Measurements from ENCODE around the gene CALHM5. TPM values are rescaled to one million over a fixed set of nuclear protein-coding genes. Genes with fewer than 3 reads are reported as not detected.

The CALHM5 gene
- total RNA-seq, 1 experiment from 2014 or later = 0.05 TPM

DNA sequence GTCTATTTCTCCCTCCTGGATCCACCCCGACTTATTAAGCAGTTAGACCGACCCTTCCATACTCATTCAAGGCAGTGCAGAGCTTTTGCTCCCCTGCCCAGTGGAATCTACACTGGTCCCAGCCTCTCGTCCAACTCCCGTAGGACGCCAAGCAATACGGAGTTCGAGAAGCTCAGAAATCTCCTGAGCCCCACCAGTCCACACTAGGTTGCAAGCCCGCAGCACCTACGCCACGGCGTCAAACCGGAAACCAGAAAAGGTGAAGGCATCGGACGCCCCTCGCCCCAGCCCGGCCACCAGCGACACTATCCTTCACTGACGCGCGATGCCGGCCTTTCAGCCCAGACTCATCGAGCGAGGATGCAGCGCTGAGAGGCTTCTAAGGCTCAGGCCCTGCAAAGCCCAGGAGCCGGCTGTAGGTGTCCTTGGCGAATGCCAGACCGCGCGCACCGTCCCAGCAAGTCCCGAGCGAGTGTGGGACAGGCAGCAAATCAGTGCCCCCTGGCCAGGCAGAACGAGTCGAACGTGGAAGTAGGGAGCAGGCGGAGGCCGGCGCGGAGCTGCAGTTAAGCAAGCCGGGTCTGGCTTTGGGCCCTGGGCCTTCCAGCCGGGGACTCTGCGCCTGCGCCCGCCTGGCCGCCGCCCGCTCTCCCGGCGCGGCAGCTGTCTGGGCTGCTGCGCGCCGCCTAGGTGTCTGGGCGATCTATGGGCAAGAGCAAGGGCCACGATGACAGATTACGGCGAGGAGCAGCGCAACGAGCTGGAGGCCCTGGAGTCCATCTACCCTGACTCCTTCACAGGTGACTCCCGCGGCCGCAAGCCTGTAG is 59.6 kb downstream of the CALHM5 start, which contains the start of gene RWDD1:
Gene RWDD1, plus strand, starts transcription at position 649 of the 827 bp plus-strand sequence. Its CDS starts 79 bp downstream, at position 728.
- Histone ChIP-seq H3K4me2 (ENCODE audit: low read length) (peak within 1 kb of the TSS; percentile 69), H3K79me2 (ENCODE audit: insufficient read depth, low read length) (peaks cover 55% of the 10 kb centered on the region), H3K4me1 (ENCODE audit: control insufficient read depth in 1 of 2, insufficient read depth in 2 of 2, low read length in 2 of 2) (peaks cover 18 to 25% of the 10 kb centered on the region in 2 experiments), H4K20me1 (ENCODE audit: insufficient read depth) (no peaks in the 10 kb centered on the region), H3K27ac (ENCODE audit: low read depth, low read length) (peak within 1 kb of the TSS; percentile 81), H3K4me3 (replicated peaks in 1 of 2; ENCODE audit: low read depth in 1 of 2, low read length in 2 of 2) (peak within 1 kb of the TSS; percentile 89 to 90), H3K27me3 (ENCODE audit: insufficient read depth, low read length) (no peaks in the 10 kb centered on the region), H3K9me3 (ENCODE audit: control insufficient read depth in 1 of 2, insufficient read depth in 1 of 2, low read depth in 1 of 2, low read length in 2 of 2) (no peaks in the 10 kb centered on the region), H2AFZ (ENCODE audit: low read depth, low read length, poor library complexity, severe bottlenecking) (peak within 1 kb of the TSS; percentile 63), H3K9me2 (ENCODE audit: insufficient read depth) (no peaks in the 10 kb centered on the region), H3K9ac (ENCODE audit: low read length) (peak within 1 kb of the TSS; percentile 86), H3K36me3 (ENCODE audit: control insufficient read depth in 1 of 2, insufficient read depth in 2 of 2, low read length in 2 of 2) (no peaks in the 10 kb centered on the region)
- DNase-seq (ENCODE audit: low read depth, low spot score) = peak; percentile 98
- POLR2A ChIA-PET = interaction anchor here (0.8 to 1.0 kb wide), 3 partner anchors 10 to 291 kb away, joined by 3 to 4 read pairs (median 4); partner anchors contain the start of gene TSPYL1
- BruUV-seq (replicated peaks) = no TSS peak
- intact Hi-C loops (cut with micrococcal nuclease) = no loop called here
- CTCF ChIA-PET = interaction anchor here (1.2 to 2.3 kb wide), 5 partner anchors 10 to 353 kb away, joined by 3 to 7 read pairs (median 6); no protein-coding TSS in a partner anchor
- RAD21 ChIA-PET (ENCODE audit: low non-redundant PET in 1 of 2, low total read pairs in 2 of 2, uncharacterized antibody in 2 of 2, unreplicated experiment in 2 of 2) = no interaction called here
- ATAC-seq = peak; percentile 95
- TF ChIP-seq SP1 (IDR thresholded peaks at IDR 0.05; ENCODE audit: low read depth) (peak; percentile 100), ZNF274 (IDR thresholded peaks at IDR 0.05; ENCODE audit: low read depth, low read length) (no peak), FOSL1 (IDR thresholded peaks at IDR 0.05; ENCODE audit: low read depth) (no peak), CBX3 (IDR thresholded peaks at IDR 0.05; ENCODE audit: low read depth) (peak; percentile 89), TCF7L2 (IDR thresholded peaks at IDR 0.05; ENCODE audit: borderline replicate concordance, extremely low read depth, insufficient read depth, insufficient read length) (peak; percentile 74), SRF (IDR thresholded peaks at IDR 0.05; ENCODE audit: low read depth) (peak; percentile 98), ZFX (IDR thresholded peaks at IDR 0.05) (peak; percentile 99), EZH2phosphoT487 (IDR thresholded peaks at IDR 0.05; ENCODE audit: borderline replicate concordance) (no peak), YY1 (IDR thresholded peaks at IDR 0.05; ENCODE audit: extremely low read depth, insufficient replicate concordance, low read depth, low read length) (peak; percentile 89), JUND (IDR thresholded peaks at IDR 0.05) (peak; percentile 42; the same call in 1 of the 2 replicates), POLR2A (IDR thresholded peaks at IDR 0.05; ENCODE audit: borderline replicate concordance, extremely low read depth, insufficient read depth, insufficient read length) (no peak), EZH2 (IDR thresholded peaks at IDR 0.05) (no peak), ELF1 (IDR thresholded peaks at IDR 0.05; ENCODE audit: borderline replicate concordance, low read depth) (peak; percentile 33; the same call in 1 of the 2 replicates), EGR1 (IDR thresholded peaks at IDR 0.05; ENCODE audit: low read depth) (no peak), POLR2AphosphoS5 (IDR thresholded peaks at IDR 0.05; ENCODE audit: low read depth, low read length) (peak; percentile 87)
- TF ChIP-seq, protein P1, sequence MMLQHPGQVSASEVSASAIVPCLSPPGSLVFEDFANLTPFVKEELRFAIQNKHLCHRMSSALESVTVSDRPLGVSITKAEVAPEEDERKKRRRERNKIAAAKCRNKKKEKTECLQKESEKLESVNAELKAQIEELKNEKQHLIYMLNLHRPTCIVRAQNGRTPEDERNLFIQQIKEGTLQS (IDR thresholded peaks at IDR 0.05) = no peak
- TF ChIP-seq, protein P2, sequence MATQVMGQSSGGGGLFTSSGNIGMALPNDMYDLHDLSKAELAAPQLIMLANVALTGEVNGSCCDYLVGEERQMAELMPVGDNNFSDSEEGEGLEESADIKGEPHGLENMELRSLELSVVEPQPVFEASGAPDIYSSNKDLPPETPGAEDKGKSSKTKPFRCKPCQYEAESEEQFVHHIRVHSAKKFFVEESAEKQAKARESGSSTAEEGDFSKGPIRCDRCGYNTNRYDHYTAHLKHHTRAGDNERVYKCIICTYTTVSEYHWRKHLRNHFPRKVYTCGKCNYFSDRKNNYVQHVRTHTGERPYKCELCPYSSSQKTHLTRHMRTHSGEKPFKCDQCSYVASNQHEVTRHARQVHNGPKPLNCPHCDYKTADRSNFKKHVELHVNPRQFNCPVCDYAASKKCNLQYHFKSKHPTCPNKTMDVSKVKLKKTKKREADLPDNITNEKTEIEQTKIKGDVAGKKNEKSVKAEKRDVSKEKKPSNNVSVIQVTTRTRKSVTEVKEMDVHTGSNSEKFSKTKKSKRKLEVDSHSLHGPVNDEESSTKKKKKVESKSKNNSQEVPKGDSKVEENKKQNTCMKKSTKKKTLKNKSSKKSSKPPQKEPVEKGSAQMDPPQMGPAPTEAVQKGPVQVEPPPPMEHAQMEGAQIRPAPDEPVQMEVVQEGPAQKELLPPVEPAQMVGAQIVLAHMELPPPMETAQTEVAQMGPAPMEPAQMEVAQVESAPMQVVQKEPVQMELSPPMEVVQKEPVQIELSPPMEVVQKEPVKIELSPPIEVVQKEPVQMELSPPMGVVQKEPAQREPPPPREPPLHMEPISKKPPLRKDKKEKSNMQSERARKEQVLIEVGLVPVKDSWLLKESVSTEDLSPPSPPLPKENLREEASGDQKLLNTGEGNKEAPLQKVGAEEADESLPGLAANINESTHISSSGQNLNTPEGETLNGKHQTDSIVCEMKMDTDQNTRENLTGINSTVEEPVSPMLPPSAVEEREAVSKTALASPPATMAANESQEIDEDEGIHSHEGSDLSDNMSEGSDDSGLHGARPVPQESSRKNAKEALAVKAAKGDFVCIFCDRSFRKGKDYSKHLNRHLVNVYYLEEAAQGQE (IDR thresholded peaks at IDR 0.05; ENCODE audit: low read depth) = no peak
- TF ChIP-seq, protein P3, sequence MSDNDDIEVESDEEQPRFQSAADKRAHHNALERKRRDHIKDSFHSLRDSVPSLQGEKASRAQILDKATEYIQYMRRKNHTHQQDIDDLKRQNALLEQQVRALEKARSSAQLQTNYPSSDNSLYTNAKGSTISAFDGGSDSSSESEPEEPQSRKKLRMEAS (IDR thresholded peaks at IDR 0.05) = peak; percentile 85
- TF ChIP-seq, protein P4, sequence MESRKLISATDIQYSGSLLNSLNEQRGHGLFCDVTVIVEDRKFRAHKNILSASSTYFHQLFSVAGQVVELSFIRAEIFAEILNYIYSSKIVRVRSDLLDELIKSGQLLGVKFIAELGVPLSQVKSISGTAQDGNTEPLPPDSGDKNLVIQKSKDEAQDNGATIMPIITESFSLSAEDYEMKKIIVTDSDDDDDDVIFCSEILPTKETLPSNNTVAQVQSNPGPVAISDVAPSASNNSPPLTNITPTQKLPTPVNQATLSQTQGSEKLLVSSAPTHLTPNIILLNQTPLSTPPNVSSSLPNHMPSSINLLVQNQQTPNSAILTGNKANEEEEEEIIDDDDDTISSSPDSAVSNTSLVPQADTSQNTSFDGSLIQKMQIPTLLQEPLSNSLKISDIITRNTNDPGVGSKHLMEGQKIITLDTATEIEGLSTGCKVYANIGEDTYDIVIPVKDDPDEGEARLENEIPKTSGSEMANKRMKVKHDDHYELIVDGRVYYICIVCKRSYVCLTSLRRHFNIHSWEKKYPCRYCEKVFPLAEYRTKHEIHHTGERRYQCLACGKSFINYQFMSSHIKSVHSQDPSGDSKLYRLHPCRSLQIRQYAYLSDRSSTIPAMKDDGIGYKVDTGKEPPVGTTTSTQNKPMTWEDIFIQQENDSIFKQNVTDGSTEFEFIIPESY (IDR thresholded peaks at IDR 0.05; ENCODE audit: extremely low read depth, insufficient replicate concordance, low read length) = peak; percentile 77

Data from HCT116 (cell line).